Parathyroid adenoma (tissue), 2 donors: ENCODE results near the gene CNTN1.

Source experiments
- H2AFZ ChIP-seq: fragments of 300-600 bp; sonication (generic); one replicate; pipeline ENCODE4 v1.7.0; 2017; ENCODE audit warnings: antibody characterized with exemption, mild to moderate bottlenecking
- H3K27ac ChIP-seq: fragments of 300-600 bp; sonication (generic); one replicate; pipeline ENCODE4 v1.7.0; 2017
- H3K27me3 ChIP-seq: fragments of 300-600 bp; sonication (generic); one replicate; pipeline ENCODE4 v1.7.0; 2017; ENCODE audit warnings: low read length; ENCODE audit not compliant: control insufficient read depth, insufficient read depth
- H3K36me3 ChIP-seq: fragments of 300-600 bp; sonication (generic); one replicate; pipeline ENCODE4 v1.7.0; 2017; ENCODE audit warnings: low read length; ENCODE audit not compliant: control insufficient read depth, insufficient read depth
- H3K4me1 ChIP-seq: fragments of 300-600 bp; sonication (generic); one replicate; pipeline ENCODE4 v1.7.0; 2017; ENCODE audit warnings: control low read depth
- H3K4me2 ChIP-seq: fragments of 300-600 bp; sonication (generic); one replicate; pipeline ENCODE4 v1.7.0; 2017; ENCODE audit warnings: low read length
- H3K4me3 ChIP-seq: fragments of 300-600 bp; sonication (generic); one replicate; pipeline ENCODE4 v1.7.0; 2017; ENCODE audit warnings: low read depth, low read length
- H3K79me2 ChIP-seq: fragments of 300-600 bp; sonication (generic); one replicate; pipeline ENCODE4 v1.7.0; 2017; ENCODE audit warnings: control low read depth
- H3K9ac ChIP-seq: fragments of 300-600 bp; sonication (generic); one replicate; pipeline ENCODE4 v1.7.0; 2017; ENCODE audit warnings: mild to moderate bottlenecking
- H3K9me3 ChIP-seq: fragments of 300-600 bp; sonication (generic); one replicate; pipeline ENCODE4 v1.7.0; 2017; ENCODE audit warnings: low read length; ENCODE audit not compliant: control insufficient read depth
- TF ChIP-seq, protein P1 (sequence below): fragments of 300-600 bp; sonication (generic); IDR thresholded peaks from one replicate; pipeline ENCODE4 v1.7.0; 2017; ENCODE audit warnings: antibody characterized with exemption, mild to moderate bottlenecking
- donor health status: primary hyperparathyroidism.

Gene CNTN1

DNA sequence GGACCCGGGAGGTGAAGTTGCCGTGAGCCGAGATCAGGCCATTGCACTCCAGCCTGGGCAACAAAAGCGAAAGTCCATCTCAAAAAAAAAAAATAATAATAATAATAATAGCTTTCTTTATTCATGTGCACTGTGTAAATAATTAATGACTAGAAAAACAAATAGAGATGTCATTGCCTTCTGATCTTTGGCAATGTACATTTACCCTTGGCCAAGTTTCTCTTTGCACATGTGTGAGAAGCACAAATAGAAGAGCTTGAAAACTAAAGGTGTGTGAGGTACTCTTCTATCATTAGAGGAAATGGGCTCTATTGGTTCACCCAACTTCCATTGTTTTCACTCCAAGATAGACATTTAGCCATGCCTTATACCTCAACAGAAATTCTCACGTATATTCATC is 325.8 kb downstream of the CNTN1 start:
- no peaks in the 10 kb centered on the region for H3K9me3 ChIP-seq
- H3K79me2 ChIP-seq: no peaks in the 10 kb centered on the region
- no peak overlapping the region for H2AFZ ChIP-seq
- no peaks in the 10 kb centered on the region for H3K36me3 ChIP-seq
- H3K4me1 ChIP-seq: no peaks in the 10 kb centered on the region
- no peak overlapping the region for H3K27ac ChIP-seq
- H3K27me3 ChIP-seq: no peaks in the 10 kb centered on the region
- H3K9ac ChIP-seq: no peak overlapping the region
- TF ChIP-seq, protein P1, sequence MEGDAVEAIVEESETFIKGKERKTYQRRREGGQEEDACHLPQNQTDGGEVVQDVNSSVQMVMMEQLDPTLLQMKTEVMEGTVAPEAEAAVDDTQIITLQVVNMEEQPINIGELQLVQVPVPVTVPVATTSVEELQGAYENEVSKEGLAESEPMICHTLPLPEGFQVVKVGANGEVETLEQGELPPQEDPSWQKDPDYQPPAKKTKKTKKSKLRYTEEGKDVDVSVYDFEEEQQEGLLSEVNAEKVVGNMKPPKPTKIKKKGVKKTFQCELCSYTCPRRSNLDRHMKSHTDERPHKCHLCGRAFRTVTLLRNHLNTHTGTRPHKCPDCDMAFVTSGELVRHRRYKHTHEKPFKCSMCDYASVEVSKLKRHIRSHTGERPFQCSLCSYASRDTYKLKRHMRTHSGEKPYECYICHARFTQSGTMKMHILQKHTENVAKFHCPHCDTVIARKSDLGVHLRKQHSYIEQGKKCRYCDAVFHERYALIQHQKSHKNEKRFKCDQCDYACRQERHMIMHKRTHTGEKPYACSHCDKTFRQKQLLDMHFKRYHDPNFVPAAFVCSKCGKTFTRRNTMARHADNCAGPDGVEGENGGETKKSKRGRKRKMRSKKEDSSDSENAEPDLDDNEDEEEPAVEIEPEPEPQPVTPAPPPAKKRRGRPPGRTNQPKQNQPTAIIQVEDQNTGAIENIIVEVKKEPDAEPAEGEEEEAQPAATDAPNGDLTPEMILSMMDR: no peak
- H3K4me3 ChIP-seq: no peak overlapping the region
- no peak overlapping the region for H3K4me2 ChIP-seq

DNA sequence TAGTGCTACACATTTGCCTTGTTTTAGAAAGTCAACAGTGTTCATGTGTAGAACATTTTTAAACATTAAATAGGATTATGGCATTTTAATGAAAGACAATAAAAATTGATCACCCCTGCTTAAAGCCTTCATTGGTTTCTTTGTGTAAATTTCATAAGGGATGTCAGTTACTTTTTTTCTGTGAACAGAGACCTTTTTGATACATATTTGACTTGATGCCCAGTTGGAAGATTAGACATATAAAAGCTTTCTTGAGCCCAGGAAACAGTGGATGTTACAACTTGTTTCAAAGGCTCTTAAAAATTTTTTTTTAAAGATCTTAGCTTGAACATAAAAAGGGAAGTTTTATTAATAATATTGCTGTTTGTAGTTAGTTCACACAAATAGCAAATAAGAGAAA is 327.2 kb downstream of the CNTN1 start:
- Histone ChIP-seq H3K79me2 (no peaks in the 10 kb centered on the region), H3K4me1 (no peaks in the 10 kb centered on the region), H3K4me3 (no peak overlapping the region), H3K27ac (no peak overlapping the region), H2AFZ (no peak overlapping the region), H3K9ac (no peak overlapping the region), H3K27me3 (no peaks in the 10 kb centered on the region), H3K36me3 (no peaks in the 10 kb centered on the region), H3K9me3 (no peaks in the 10 kb centered on the region), H3K4me2 (no peak overlapping the region)
- TF ChIP-seq, protein P1: no peak

DNA sequence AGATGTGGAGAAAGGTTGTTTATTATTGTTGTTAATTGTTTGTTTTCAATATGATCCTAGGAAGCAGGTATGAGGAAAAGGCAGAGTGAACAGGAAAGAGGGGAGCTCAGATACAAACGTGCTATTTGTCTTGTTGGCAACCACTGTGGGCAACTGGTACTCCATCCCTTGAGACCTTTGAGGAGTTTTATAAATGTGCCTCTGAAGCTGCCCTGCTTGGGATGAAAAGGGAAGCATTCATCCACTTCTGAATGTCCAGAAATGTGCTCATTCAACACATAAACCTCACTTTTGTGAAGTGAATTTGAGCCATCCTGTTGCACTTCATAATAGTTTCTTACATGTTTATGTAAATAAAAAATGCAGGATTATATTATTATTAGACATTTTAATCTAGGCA is 331.6 kb downstream of the CNTN1 start:
- no peak overlapping the region for H3K4me2 ChIP-seq
- no peaks in the 10 kb centered on the region for H3K36me3 ChIP-seq
- H2AFZ ChIP-seq: no peak overlapping the region
- no peaks in the 10 kb centered on the region for H3K9me3 ChIP-seq
- H3K4me3 ChIP-seq: no peak overlapping the region
- no peaks in the 10 kb centered on the region for H3K4me1 ChIP-seq
- no peak overlapping the region for H3K27ac ChIP-seq
- no peaks in the 10 kb centered on the region for H3K79me2 ChIP-seq
- H3K27me3 ChIP-seq: no peaks in the 10 kb centered on the region
- TF ChIP-seq, protein P1: no peak
- no peak overlapping the region for H3K9ac ChIP-seq

DNA sequence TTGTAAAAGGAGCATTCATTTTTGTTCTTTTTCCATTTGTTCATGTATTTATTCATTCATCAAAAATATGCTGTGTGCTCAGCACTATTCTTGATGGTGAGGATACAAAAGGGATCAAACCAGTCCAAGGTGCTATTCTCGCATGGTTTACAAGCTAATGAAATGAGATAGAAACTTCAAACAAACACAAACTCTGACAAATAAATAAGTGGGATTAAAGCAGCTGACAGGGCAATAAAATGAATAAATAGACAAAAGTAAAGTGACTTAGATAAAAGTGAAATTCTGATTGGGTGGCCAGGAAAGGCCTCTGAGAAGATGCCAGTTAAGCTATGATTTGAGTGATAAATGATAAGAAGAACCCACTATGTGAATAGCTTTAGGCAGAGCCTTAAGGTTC is 333.9 kb downstream of the CNTN1 start:
- Histone ChIP-seq H3K4me2 (no peak overlapping the region), H3K4me3 (no peak overlapping the region), H3K79me2 (no peaks in the 10 kb centered on the region), H3K9ac (no peak overlapping the region), H3K9me3 (no peaks in the 10 kb centered on the region), H2AFZ (no peak overlapping the region), H3K27me3 (no peaks in the 10 kb centered on the region), H3K36me3 (no peaks in the 10 kb centered on the region), H3K27ac (no peak overlapping the region), H3K4me1 (no peaks in the 10 kb centered on the region)
- TF ChIP-seq, protein P1: no peak

DNA sequence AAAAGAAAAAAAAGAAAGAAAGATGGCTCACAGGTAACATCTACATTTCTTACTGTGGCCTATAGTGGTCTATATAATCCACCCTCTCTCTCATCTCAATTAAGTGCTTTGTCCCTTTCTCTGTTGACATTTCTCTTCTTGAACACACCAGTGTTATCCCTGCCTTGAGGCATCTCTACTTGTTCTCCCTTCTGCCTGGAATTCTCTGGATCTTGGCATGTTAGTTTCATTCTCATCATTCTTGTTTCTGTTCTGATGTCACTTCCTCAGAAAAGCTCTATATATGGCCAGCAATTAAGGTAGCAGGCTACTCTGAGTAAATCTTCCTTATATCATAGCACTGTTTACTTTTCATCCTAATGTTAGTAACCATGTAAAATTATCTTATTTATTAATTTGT is 340.1 kb downstream of the CNTN1 start:
- Histone ChIP-seq H3K4me3 (no peak overlapping the region), H3K36me3 (no peaks in the 10 kb centered on the region), H3K4me1 (no peaks in the 10 kb centered on the region), H3K4me2 (no peak overlapping the region), H3K9ac (no peak overlapping the region), H2AFZ (no peak overlapping the region), H3K27ac (no peak overlapping the region), H3K9me3 (no peaks in the 10 kb centered on the region), H3K27me3 (no peaks in the 10 kb centered on the region), H3K79me2 (no peaks in the 10 kb centered on the region)
- TF ChIP-seq, protein P1: no peak
